Measurements from ENCODE around the gene NUP62.

DNA sequence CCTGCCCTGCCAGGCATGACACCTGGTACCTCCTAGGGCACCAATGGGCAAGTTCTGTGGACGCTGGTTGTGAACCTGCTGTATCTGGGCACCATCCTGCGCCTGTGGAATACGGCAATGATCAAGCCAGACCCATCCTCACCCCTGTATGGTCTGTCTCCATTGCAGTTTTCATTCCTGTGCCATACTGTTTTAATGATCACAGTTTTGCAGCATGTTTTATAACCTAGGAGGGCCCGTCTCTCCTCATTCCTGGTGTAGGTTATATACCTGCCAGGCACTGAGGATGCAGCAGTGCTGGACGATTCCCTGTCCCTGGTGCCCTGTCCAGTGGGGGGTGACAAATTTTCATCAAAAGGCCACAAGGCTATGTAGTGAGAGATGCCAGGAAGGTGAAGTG lies 46.2 kb downstream of the NUP62 start:
- no peak for TF ChIP-seq MAX (IDR thresholded peaks at IDR 0.05)
- no peak for TF ChIP-seq CTCF (IDR thresholded peaks at IDR 0.05 in 2 of 3, conservative IDR thresholded peaks at IDR 0.05 in 1 of 3; ENCODE audit: borderline replicate concordance in 1 of 3, insufficient read depth in 1 of 3, low read depth in 2 of 3, low read length in 2 of 3)
- TF ChIP-seq, protein P1, sequence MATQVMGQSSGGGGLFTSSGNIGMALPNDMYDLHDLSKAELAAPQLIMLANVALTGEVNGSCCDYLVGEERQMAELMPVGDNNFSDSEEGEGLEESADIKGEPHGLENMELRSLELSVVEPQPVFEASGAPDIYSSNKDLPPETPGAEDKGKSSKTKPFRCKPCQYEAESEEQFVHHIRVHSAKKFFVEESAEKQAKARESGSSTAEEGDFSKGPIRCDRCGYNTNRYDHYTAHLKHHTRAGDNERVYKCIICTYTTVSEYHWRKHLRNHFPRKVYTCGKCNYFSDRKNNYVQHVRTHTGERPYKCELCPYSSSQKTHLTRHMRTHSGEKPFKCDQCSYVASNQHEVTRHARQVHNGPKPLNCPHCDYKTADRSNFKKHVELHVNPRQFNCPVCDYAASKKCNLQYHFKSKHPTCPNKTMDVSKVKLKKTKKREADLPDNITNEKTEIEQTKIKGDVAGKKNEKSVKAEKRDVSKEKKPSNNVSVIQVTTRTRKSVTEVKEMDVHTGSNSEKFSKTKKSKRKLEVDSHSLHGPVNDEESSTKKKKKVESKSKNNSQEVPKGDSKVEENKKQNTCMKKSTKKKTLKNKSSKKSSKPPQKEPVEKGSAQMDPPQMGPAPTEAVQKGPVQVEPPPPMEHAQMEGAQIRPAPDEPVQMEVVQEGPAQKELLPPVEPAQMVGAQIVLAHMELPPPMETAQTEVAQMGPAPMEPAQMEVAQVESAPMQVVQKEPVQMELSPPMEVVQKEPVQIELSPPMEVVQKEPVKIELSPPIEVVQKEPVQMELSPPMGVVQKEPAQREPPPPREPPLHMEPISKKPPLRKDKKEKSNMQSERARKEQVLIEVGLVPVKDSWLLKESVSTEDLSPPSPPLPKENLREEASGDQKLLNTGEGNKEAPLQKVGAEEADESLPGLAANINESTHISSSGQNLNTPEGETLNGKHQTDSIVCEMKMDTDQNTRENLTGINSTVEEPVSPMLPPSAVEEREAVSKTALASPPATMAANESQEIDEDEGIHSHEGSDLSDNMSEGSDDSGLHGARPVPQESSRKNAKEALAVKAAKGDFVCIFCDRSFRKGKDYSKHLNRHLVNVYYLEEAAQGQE (IDR thresholded peaks at IDR 0.05; ENCODE audit: low read depth): no peak
- no peak for TF ChIP-seq POLR2A (IDR thresholded peaks at IDR 0.05; ENCODE audit: borderline replicate concordance, extremely low read depth, insufficient read depth, insufficient read length)
- no peak for TF ChIP-seq JUND (IDR thresholded peaks at IDR 0.05)
- no peak for TF ChIP-seq POLR2AphosphoS5 (IDR thresholded peaks at IDR 0.05; ENCODE audit: low read depth, low read length)
- no peak for TF ChIP-seq CEBPB (IDR thresholded peaks at IDR 0.05; ENCODE audit: low read depth)
- TF ChIP-seq SIN3A (IDR thresholded peaks at IDR 0.05; ENCODE audit: low read depth): no peak
- TF ChIP-seq, protein P2, sequence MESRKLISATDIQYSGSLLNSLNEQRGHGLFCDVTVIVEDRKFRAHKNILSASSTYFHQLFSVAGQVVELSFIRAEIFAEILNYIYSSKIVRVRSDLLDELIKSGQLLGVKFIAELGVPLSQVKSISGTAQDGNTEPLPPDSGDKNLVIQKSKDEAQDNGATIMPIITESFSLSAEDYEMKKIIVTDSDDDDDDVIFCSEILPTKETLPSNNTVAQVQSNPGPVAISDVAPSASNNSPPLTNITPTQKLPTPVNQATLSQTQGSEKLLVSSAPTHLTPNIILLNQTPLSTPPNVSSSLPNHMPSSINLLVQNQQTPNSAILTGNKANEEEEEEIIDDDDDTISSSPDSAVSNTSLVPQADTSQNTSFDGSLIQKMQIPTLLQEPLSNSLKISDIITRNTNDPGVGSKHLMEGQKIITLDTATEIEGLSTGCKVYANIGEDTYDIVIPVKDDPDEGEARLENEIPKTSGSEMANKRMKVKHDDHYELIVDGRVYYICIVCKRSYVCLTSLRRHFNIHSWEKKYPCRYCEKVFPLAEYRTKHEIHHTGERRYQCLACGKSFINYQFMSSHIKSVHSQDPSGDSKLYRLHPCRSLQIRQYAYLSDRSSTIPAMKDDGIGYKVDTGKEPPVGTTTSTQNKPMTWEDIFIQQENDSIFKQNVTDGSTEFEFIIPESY (IDR thresholded peaks at IDR 0.05; ENCODE audit: extremely low read depth, insufficient replicate concordance, low read length): no peak
- TF ChIP-seq RAD21 (IDR thresholded peaks at IDR 0.05; ENCODE audit: low read depth): no peak
- no peak for TF ChIP-seq EZH2 (IDR thresholded peaks at IDR 0.05)
- TF ChIP-seq EZH2phosphoT487 (IDR thresholded peaks at IDR 0.05; ENCODE audit: borderline replicate concordance): no peak
- no peak for TF ChIP-seq ZFX (IDR thresholded peaks at IDR 0.05)
